Astrocyte (in vitro differentiated cells and primary cell): ENCODE results near the gene CUEDC2. TPM values are rescaled to one million over a fixed set of nuclear protein-coding genes. Genes with fewer than 3 reads are reported as not detected.
A peak's percentile ranks its signal among the peaks of the same experiment; 100 is the strongest.

Experiments used
- DNase-seq: peaks from one replicate; pipeline ENCODE4 v3.0.0-alpha.2; 2010; ENCODE audit warnings: low read depth
- FAIRE-seq: peaks from 2 replicates; lab custom pipeline; 2011; peaks lifted over from hg19 to GRCh38; lab: Jason Lieb, UNC
- H2AFZ ChIP-seq: 2 replicates; pipeline ENCODE4 v1.6.0; 2012; ENCODE audit warnings: low read depth, low read length, inconsistent platforms
- H3K27ac ChIP-seq: 2 replicates; pipeline ENCODE4 v1.5.1; 2011; ENCODE audit warnings: low read depth, low read length, inconsistent platforms
- H3K27me3 ChIP-seq: 2 replicates; pipeline ENCODE4 v1.6.0; 2011; ENCODE audit warnings: low read length, inconsistent platforms; ENCODE audit not compliant: insufficient read depth
- H3K36me3 ChIP-seq: 2 replicates; pipeline ENCODE4 v1.5.1; 2011; ENCODE audit warnings: low read length, inconsistent platforms; ENCODE audit not compliant: insufficient read depth
- H3K4me1 ChIP-seq: 2 replicates; pipeline ENCODE4 v1.5.1; 2011; ENCODE audit warnings: low read length, inconsistent platforms; ENCODE audit not compliant: insufficient read depth
- H3K4me2 ChIP-seq: 2 replicates; pipeline ENCODE4 v1.6.0; 2012; ENCODE audit warnings: low read length, inconsistent platforms
- H3K4me3 ChIP-seq: 2 replicates; pipeline ENCODE4 v1.5.1; 2011; ENCODE audit warnings: low read depth, mild to moderate bottlenecking, low read length, inconsistent platforms; ENCODE audit not compliant: insufficient read depth
- H3K79me2 ChIP-seq: 2 replicates; pipeline ENCODE4 v1.6.0; 2012; ENCODE audit warnings: mild to moderate bottlenecking, low read length, inconsistent platforms; ENCODE audit not compliant: insufficient read depth
- H3K9ac ChIP-seq: 2 replicates; pipeline ENCODE4 v1.6.0; 2012; ENCODE audit warnings: mild to moderate bottlenecking, low read length, inconsistent platforms
- H3K9me3 ChIP-seq: 2 replicates; pipeline ENCODE4 v1.5.1; 2012; ENCODE audit warnings: low read depth, mild to moderate bottlenecking, low read length, inconsistent platforms; ENCODE audit not compliant: insufficient read depth
- H4K20me1 ChIP-seq: 2 replicates; pipeline ENCODE4 v1.6.0; 2012; ENCODE audit warnings: low read length, inconsistent platforms; ENCODE audit not compliant: insufficient read depth
- H3K27ac Mint-ChIP-seq: one replicate; pipeline ENCODE4 v1.8.0; 2021; ENCODE audit warnings: mild to moderate bottlenecking, mixed read lengths; ENCODE audit not compliant: unreplicated experiment
- H3K27me3 Mint-ChIP-seq: one replicate; pipeline ENCODE4 v1.8.0; 2021; ENCODE audit warnings: low read depth, mixed read lengths; ENCODE audit not compliant: unreplicated experiment
- H3K36me3 Mint-ChIP-seq: one replicate; pipeline ENCODE4 v1.8.0; 2021; ENCODE audit warnings: low read depth, mixed read lengths; ENCODE audit not compliant: unreplicated experiment
- H3K4me1 Mint-ChIP-seq: one replicate; pipeline ENCODE4 v1.8.0; 2021; ENCODE audit warnings: low read depth, mixed read lengths; ENCODE audit not compliant: unreplicated experiment
- H3K4me3 Mint-ChIP-seq: one replicate; pipeline ENCODE4 v1.8.0; 2021; ENCODE audit warnings: mild to moderate bottlenecking, moderate library complexity, mixed read lengths; ENCODE audit not compliant: unreplicated experiment
- H3K9me3 Mint-ChIP-seq: one replicate; pipeline ENCODE4 v1.8.0; 2021; ENCODE audit warnings: mild to moderate bottlenecking, mixed read lengths; ENCODE audit not compliant: unreplicated experiment
- CTCF ChIP-seq: IDR thresholded peaks from 2 replicates; pipeline ENCODE4 v1.5.1; 2011; ENCODE audit warnings: low read depth, mild to moderate bottlenecking, inconsistent platforms, low read length, moderate library complexity; ENCODE audit not compliant: insufficient read depth
- EZH2 ChIP-seq: IDR thresholded peaks from 2 replicates; pipeline ENCODE4 v1.6.1; 2012; ENCODE audit warnings: mild to moderate bottlenecking, low read length, inconsistent platforms; ENCODE audit not compliant: insufficient read depth
- total RNA-seq: library from RNA; stranded (reverse); gene quantifications from 2 replicates; pipeline ENCODE4 v1.2.1, GENCODE V29; 2021

The CUEDC2 gene
- total RNA-seq, 1 donor from 2014 or later: 49.1 TPM

- Histone ChIP-seq H4K20me1 (no peaks in the 10 kb centered on the region), H3K9me3 (no peaks in the 10 kb centered on the region), H3K36me3 (no peaks in the 10 kb centered on the region), H3K9ac (peak within 1 kb of the TSS; percentile 94), H3K4me2 (peak within 1 kb of the TSS; percentile 100), H3K4me3 (peak within 1 kb of the TSS; percentile 74), H3K27me3 (peaks cover 6% of the 10 kb centered on the region), H2AFZ (peak within 1 kb of the TSS; percentile 75), H3K4me1 (peaks cover 30% of the 10 kb centered on the region), H3K27ac (peak within 1 kb of the TSS; percentile 89), H3K79me2 (peaks cover 13% of the 10 kb centered on the region)
- Mint-ChIP-seq H3K9me3 (no peaks in the 10 kb centered on the region), H3K27ac (peak within 1 kb of the TSS; percentile 90), H3K27me3 (peaks cover 2% of the 10 kb centered on the region), H3K4me3 (peak within 1 kb of the TSS; percentile 85), H3K4me1 (peaks cover 20% of the 10 kb centered on the region), H3K36me3 (peaks cover 4% of the 10 kb centered on the region)
- TF ChIP-seq EZH2 (no peak), CTCF (no peak)
- peak; percentile 66 for DNase-seq
- no peak for FAIRE-seq
Observed at GRCh38 chr10:102395400-102396316, 36.7 kb downstream of the CUEDC2 start, which contains the start of gene NFKB2. NFKB2 (plus strand) TSS chr10:102395705; CDS start chr10:102395960, 255 bp downstream.

GRCh38 chr10:102394801-102395399 lies 37.5 kb downstream of the CUEDC2 start:
- peaks cover 4% of the 10 kb centered on the region for H3K36me3 Mint-ChIP-seq
- FAIRE-seq (no peak), DNase-seq (peak; percentile 41)
- Histone ChIP-seq H4K20me1 (no peaks in the 10 kb centered on the region), H3K27me3 (peaks cover 10% of the 10 kb centered on the region), H3K4me2 (peak overlapping the region; percentile 100), H3K79me2 (peaks cover 13% of the 10 kb centered on the region), H3K36me3 (no peaks in the 10 kb centered on the region), H3K4me3 (peak overlapping the region; percentile 74), H2AFZ (peak overlapping the region; percentile 75), H3K27ac (peak overlapping the region; percentile 89), H3K9ac (peak overlapping the region; percentile 94), H3K9me3 (no peaks in the 10 kb centered on the region), H3K4me1 (peaks cover 27% of the 10 kb centered on the region)
- peak overlapping the region; percentile 84 for H3K4me3 Mint-ChIP-seq
- peaks cover 2% of the 10 kb centered on the region for H3K27me3 Mint-ChIP-seq
- H3K4me1 Mint-ChIP-seq: peaks cover 18% of the 10 kb centered on the region
- TF ChIP-seq CTCF (no peak), EZH2 (no peak)
- H3K9me3 Mint-ChIP-seq: no peaks in the 10 kb centered on the region
- H3K27ac Mint-ChIP-seq: peak overlapping the region; percentile 90
